ENCODE measurements around the gene MYO5B. TPM values are rescaled to one million over a fixed set of nuclear protein-coding genes. Genes with fewer than 3 reads are reported as not detected.

Gene MYO5B
- total RNA-seq, 4 donors from 2014 or later = 58.2 to 102 (median 89.9) TPM

DNA sequence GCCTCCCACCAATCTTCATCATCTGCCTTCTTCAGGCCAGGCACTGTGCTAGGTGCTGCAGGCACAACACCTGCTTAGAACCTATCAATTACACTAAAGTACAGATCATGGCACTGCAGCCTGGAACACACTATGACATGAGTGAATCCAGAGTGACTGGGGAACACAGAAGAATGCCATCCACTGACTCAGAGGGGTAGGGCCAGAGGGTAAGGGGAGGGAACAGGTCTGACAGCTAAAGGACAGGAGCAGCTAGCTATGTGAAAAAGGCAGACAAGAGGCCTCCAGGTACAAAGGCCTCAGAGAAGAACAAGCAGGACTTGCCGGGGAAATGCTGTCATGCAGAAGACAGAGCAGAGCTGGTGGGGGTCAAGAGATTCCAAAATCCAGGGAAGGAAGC is 328.3 kb downstream of the MYO5B start:
- Histone ChIP-seq H3K4me1 (no peaks in the 10 kb centered on the region), H3K9me3 (no peaks in the 10 kb centered on the region), H3K36me3 (no peaks in the 10 kb centered on the region), H3K4me3 (replicated peaks in 1 of 3) (no peak overlapping the region), H3K27me3 (no peaks in the 10 kb centered on the region), H3K27ac (no peak overlapping the region)
- intact Hi-C loops (cut with DNase I) = no loop called here
- no peak for DNase-seq
- 73 to 79% methylated on average over 1 of the region's 1 CpG for WGBS, 2 donors
- no peak for TF ChIP-seq POLR2A (IDR thresholded peaks at IDR 0.05)
- TF ChIP-seq, protein P1, sequence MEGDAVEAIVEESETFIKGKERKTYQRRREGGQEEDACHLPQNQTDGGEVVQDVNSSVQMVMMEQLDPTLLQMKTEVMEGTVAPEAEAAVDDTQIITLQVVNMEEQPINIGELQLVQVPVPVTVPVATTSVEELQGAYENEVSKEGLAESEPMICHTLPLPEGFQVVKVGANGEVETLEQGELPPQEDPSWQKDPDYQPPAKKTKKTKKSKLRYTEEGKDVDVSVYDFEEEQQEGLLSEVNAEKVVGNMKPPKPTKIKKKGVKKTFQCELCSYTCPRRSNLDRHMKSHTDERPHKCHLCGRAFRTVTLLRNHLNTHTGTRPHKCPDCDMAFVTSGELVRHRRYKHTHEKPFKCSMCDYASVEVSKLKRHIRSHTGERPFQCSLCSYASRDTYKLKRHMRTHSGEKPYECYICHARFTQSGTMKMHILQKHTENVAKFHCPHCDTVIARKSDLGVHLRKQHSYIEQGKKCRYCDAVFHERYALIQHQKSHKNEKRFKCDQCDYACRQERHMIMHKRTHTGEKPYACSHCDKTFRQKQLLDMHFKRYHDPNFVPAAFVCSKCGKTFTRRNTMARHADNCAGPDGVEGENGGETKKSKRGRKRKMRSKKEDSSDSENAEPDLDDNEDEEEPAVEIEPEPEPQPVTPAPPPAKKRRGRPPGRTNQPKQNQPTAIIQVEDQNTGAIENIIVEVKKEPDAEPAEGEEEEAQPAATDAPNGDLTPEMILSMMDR (IDR thresholded peaks at IDR 0.05) = no peak

DNA sequence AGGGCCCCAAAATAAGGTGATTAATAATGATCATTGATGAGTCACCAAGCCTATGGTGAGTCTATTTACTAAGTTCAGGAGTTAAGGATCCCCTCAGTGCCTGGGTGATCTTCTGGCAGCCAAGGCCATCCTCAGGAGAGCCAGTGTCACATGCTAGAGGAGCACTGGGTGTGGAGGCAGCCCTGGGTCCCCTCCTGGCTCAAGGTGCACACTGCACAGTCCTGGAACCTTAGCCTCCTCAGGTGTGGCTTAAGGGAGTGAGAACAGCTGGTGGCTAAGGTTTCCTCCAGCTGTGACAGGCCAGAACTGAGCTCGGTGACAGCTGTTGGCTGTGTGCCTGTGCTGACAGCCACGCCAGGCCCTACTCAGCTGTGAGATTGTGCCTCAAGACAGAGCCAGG is 329.5 kb downstream of the MYO5B start:
- H3K9me3 ChIP-seq = no peaks in the 10 kb centered on the region
- 20 to 57% methylated on average over 2 of the region's 2 CpGs for WGBS, 2 donors
- no peaks in the 10 kb centered on the region for H3K36me3 ChIP-seq
- DNase-seq = peak in 1 of 2 donors; percentile 60
- H3K4me3 ChIP-seq (replicated peaks in 1 of 3) = no peak overlapping the region
- H3K27ac ChIP-seq = no peak overlapping the region
- intact Hi-C loops (cut with DNase I) = no loop called here
- no peaks in the 10 kb centered on the region for H3K27me3 ChIP-seq
- TF ChIP-seq POLR2A (IDR thresholded peaks at IDR 0.05) = no peak
- H3K4me1 ChIP-seq = no peaks in the 10 kb centered on the region

DNA sequence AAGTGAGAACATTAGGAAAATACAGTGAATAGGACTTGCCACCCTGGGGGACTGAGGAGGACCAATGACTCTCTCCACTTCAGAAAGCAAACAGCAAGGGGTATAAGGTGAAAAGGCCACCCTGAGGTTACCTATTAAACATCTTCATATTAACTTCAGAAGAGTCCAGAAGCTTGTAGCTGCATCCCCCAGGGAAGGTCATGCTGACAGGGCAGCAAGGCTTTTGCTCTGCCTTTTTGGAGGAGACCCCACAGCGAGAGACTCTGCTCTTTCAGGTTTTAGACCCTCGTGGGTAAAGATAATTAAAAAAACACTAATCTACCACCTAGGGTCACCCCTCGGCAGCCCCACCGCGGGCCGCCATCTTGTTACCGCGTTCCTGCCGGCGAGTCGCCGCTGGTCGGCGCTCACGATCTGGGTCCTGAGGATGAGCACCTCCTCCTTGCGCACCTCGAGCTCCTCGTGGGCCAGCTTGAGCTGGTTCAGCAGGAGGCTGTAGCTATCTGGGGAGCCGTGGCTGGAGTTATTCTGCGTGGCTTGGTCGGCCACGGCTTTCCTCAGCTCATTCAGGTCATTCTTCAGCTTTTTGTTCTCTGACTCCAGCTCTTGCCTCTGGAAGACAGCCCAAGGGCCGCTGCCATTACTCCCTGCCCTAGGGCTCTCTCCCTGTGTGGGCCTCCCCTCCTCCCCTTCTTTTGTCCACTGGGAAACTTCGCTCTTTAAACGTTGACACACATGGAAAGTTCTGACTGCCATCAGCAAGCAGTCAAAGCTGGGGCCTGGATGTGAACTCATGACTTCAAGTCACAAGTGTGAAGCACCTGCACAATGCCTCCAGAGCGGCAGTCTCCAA is 331.0 kb downstream of the MYO5B start:
- Histone ChIP-seq H3K4me1 (no peaks in the 10 kb centered on the region), H3K27ac (no peak overlapping the region), H3K4me3 (replicated peaks in 1 of 3) (no peak overlapping the region), H3K9me3 (no peaks in the 10 kb centered on the region), H3K36me3 (no peaks in the 10 kb centered on the region), H3K27me3 (no peaks in the 10 kb centered on the region)
- DNase-seq = no peak
- 87 to 91% methylated on average over 24 to 26 of the region's 26 CpGs for WGBS, 2 donors
- intact Hi-C loops (cut with DNase I) = no loop called here
- TF ChIP-seq, protein P1 (IDR thresholded peaks at IDR 0.05) = no peak
- no peak for TF ChIP-seq POLR2A (IDR thresholded peaks at IDR 0.05)

DNA sequence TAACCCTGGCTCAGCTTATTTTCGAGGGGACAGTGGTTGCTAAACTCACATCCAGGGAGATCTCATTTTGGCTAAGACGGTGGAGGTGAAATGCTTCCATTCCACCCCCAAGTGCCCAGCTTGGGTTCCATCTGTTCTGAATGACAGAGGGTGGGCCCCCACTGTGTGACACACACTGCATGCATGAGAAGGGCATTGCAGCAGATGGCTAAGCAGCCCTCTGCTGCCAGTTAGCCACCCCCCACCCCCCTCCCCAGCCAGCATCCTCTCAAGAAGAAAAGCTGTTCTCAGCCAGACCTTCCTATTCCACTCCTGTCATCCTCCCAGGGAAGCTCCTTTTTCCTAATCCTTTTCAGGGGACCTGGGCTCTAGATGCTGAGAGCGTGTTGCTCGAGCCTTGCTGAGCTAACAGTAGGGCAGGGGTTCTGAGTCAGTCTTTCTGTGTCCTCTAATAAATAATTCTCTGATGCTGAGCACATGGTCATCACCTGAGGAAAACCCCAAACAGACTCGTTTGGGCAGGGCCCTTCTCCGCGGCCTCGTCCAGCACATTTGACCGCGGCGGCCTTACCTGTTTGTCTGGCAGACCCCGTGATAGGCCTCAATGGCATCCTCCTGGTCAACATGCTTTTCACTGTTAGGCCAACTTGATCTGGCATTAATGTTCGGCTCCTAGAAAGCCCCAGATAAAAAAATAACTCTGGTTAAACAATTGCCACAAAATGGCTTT is 332.1 kb downstream of the MYO5B start:
- no peaks in the 10 kb centered on the region for H3K36me3 ChIP-seq
- no peak for DNase-seq
- H3K4me1 ChIP-seq = peaks cover 0 to 5% of the 10 kb centered on the region in 2 donors
- intact Hi-C loops (cut with DNase I) = no loop called here
- H3K27me3 ChIP-seq = no peaks in the 10 kb centered on the region
- no peak overlapping the region for H3K27ac ChIP-seq
- H3K4me3 ChIP-seq (replicated peaks in 1 of 3) = no peak overlapping the region
- H3K9me3 ChIP-seq = no peaks in the 10 kb centered on the region
- TF ChIP-seq, protein P1 (IDR thresholded peaks at IDR 0.05) = no peak
- TF ChIP-seq POLR2A (IDR thresholded peaks at IDR 0.05) = no peak
- 85 to 86% methylated on average over 13 of the region's 13 CpGs for WGBS, 2 donors

DNA sequence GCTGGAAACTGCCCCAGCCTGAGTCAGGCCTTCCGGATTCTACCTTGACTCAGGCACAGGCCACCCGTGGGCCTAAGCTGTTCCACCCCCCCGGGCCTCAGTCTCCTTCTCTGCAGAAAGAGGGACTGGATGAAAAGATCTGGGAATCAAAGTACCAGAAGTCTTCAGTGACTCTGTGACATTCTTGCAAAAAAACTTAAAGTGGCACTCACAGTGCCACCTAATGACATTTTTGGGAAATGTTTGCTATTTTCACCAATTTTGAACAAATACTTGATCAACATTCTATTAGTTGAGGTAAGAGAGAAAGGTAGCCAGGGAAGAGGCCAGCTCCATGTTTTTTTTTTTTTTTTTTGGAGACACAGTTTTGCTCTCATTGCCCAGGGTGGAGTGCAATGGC is 333.3 kb downstream of the MYO5B start:
- Histone ChIP-seq H3K36me3 (no peaks in the 10 kb centered on the region), H3K9me3 (no peaks in the 10 kb centered on the region), H3K27me3 (no peaks in the 10 kb centered on the region), H3K4me3 (replicated peaks in 1 of 3) (no peak overlapping the region), H3K27ac (no peak overlapping the region), H3K4me1 (peaks cover 0 to 5% of the 10 kb centered on the region in 2 donors)
- WGBS, 2 donors = 49 to 62% methylated on average over 3 of the region's 3 CpGs
- intact Hi-C loops (cut with DNase I) = no loop called here
- no peak for DNase-seq
- TF ChIP-seq POLR2A (IDR thresholded peaks at IDR 0.05) = no peak
- TF ChIP-seq, protein P1 (IDR thresholded peaks at IDR 0.05) = peak in 2 of 6 experiments; percentile 43 to 45

Measured in thyroid gland (tissue), 4 donors.